K562 (cell line): ENCODE measurements around the gene CLIC3. TPM values are rescaled to one million over a fixed set of nuclear protein-coding genes. Genes with fewer than 3 reads are reported as not detected.

Experiments
- ADNP ChIP-seq: fragments of 200-800 bp; sonication (Bioruptor generic); IDR thresholded peaks from 2 replicates; pipeline ENCODE4 v1.6.1; 2016; ENCODE audit warnings: missing genetic modification characterization, missing compliant biosample characterization
- BRF1 ChIP-seq: IDR thresholded peaks from 3 replicates; pipeline ENCODE4 v1.6.1; 2011; ENCODE audit warnings: borderline replicate concordance, mild to moderate bottlenecking; ENCODE audit not compliant: insufficient read length; ENCODE audit errors: extremely low read depth
- FOXK1 ChIP-seq: sonication (generic); formaldehyde crosslinking; IDR thresholded peaks from 2 replicates; pipeline ENCODE4 v1.8.0; 2022; ENCODE audit warnings: missing genetic modification reagents, mild to moderate bottlenecking, borderline replicate concordance
- RAD21 ChIP-seq, 2 experiments: fragments of 250-450 bp in 1 of 2; fragments of 450-650 bp in 1 of 2; sonication (Bioruptor Pico) in 1 of 2; formaldehyde crosslinking in 1 of 2; IDR thresholded peaks in 1 of 2; conservative IDR thresholded peaks in 1 of 2; 2 replicates each; pipeline versions ENCODE4 v1.4.0 to v1.8.0; 2020 to 2022; ENCODE audit warnings: mild to moderate bottlenecking in 2 of 2, moderate library complexity in 1 of 2
- REST ChIP-seq, 2 experiments: fragments of 450-650 bp; formaldehyde crosslinking in 1 of 2; IDR thresholded peaks; 2 replicates each; pipeline versions ENCODE4 v1.4.0 to v1.6.1; 2014 to 2020; ENCODE audit warnings: mild to moderate bottlenecking in 2 of 2, borderline replicate concordance in 1 of 2, low read depth in 1 of 2
- YY1 ChIP-seq, 3 experiments: IDR thresholded peaks; 2 replicates each; pipeline ENCODE4 v1.6.1; 2011; ENCODE audit warnings: low read length in 2 of 3, mild to moderate bottlenecking in 2 of 3, moderate library complexity in 2 of 3, borderline replicate concordance in 1 of 3, control low read depth in 1 of 3, low read depth in 1 of 3; ENCODE audit not compliant: insufficient read depth in 3 of 3, insufficient replicate concordance in 2 of 3, control insufficient read depth in 1 of 3, insufficient read length in 1 of 3; ENCODE audit errors: extremely low read depth in 1 of 3
- ZBTB7A ChIP-seq: IDR thresholded peaks from 2 replicates; pipeline ENCODE4 v1.6.1; 2011; ENCODE audit warnings: low read depth, mild to moderate bottlenecking, low read length, moderate library complexity, borderline replicate concordance; ENCODE audit not compliant: control insufficient read depth
- ZNF24 ChIP-seq: fragments of 450-650 bp; IDR thresholded peaks from 2 replicates; pipeline ENCODE4 v1.6.1; 2016
- polyA plus RNA-seq, 8 experiments: library from polyadenylated mRNA; depleted of rRNA in 4 of 8; stranded (reverse) in 5 of 8; unstranded in 3 of 8; fragments of >200 nt; fragmentation: Nextera tagmentation in 2 of 8; fragmentation: Illumina TruSeq in 1 of 8; extraction: Ambion mirVana in 2 of 8; extraction: Trizol in 1 of 8; gene quantifications; 2 replicates each; pipeline versions ENCODE4 v1.2.1 to v1.2.3, GENCODE V29; 2011 to 2014; ENCODE audit warnings: inconsistent platforms in 1 of 8, missing spikeins in 1 of 8
- total RNA-seq, 7 experiments: library from RNA; depleted of rRNA in 6 of 7; stranded (reverse); fragments of >200 nt in 6 of 7; fragmentation: Illumina TruSeq in 2 of 7; extraction: Trizol in 2 of 7; gene quantifications; 2 replicates each; pipeline versions ENCODE4 v1.2.1 to v1.2.3, GENCODE V29; 2011 to 2021; ENCODE audit warnings: low replicate concordance in 1 of 7
- TF ChIP-seq, protein P1 (sequence below): sonication (generic); formaldehyde crosslinking; IDR thresholded peaks from 2 replicates; pipeline ENCODE4 v1.8.0; 2022; ENCODE audit warnings: missing genetic modification reagents, mild to moderate bottlenecking, moderate library complexity, borderline replicate concordance
- TF ChIP-seq, protein P2 (sequence below): sonication (generic); formaldehyde crosslinking; IDR thresholded peaks from 2 replicates; pipeline ENCODE4 v1.8.1; 2023; ENCODE audit warnings: mild to moderate bottlenecking, missing genetic modification reagents
- TF ChIP-seq, protein P3 (sequence below), 2 experiments: IDR thresholded peaks; 2 replicates each; pipeline ENCODE4 v1.6.1; 2011; ENCODE audit warnings: borderline replicate concordance in 1 of 2, control low read depth in 1 of 2, low read depth in 1 of 2, low read length in 1 of 2, mild to moderate bottlenecking in 1 of 2, mixed read lengths in 1 of 2, moderate library complexity in 1 of 2; ENCODE audit not compliant: insufficient read depth in 1 of 2, insufficient read length in 1 of 2, poor library complexity in 1 of 2, severe bottlenecking in 1 of 2; ENCODE audit errors: extremely low read depth in 1 of 2

Gene CLIC3
- total and polyA plus RNA-seq, 9 of the 15 experiments (the other 6 are each of a cell fraction or from before 2014, with no cell fraction given): 0.27 to 0.29 TPM; not detected in 7

DNA sequence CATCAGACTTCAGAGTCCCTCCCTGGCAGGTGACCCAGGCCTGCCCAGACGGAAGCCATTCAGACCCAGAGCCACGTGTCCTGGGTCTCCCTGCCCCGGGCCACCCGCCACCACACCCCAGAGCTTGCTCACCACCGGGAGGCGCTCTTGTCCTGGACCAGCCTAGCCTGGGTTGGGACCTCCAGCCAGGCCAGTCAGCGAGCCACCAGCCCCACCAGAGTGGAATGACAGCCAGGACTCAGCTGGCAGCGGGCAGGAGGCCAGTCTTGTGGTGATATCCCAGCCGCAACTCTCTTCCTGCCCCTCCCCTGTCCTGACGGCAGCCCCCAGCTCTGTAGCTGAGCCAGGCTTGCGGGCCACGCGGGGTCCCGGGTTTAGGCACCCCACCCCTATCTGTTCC, 20.7 kb downstream of the CLIC3 start (continued):
- TF ChIP-seq YY1 (IDR thresholded peaks at IDR 0.05; ENCODE audit: borderline replicate concordance in 1 of 3, control insufficient read depth in 1 of 3, extremely low read depth in 1 of 3, insufficient read depth in 3 of 3, insufficient read length in 1 of 3, insufficient replicate concordance in 2 of 3, low read depth in 1 of 3, low read length in 2 of 3) (peak in 1 of 3 experiments; percentile 8), FOXK1 (CRISPR knock-in tag) (no peak), RAD21 (CRISPR knock-in tag; conservative IDR thresholded peaks at IDR 0.05 in 1 of 2, IDR thresholded peaks at IDR 0.05 in 1 of 2) (peak in 1 of 2 experiments; percentile 39; a peak in 2 of 4 replicates), ADNP (tag) (no peak), BRF1 (no peak), REST (IDR thresholded peaks at IDR 0.05; ENCODE audit: borderline replicate concordance) (peak; percentile 54; the same call in 1 of the 2 replicates), REST (CRISPR knock-in tag; IDR thresholded peaks at IDR 0.05; ENCODE audit: low read depth) (no peak), ZNF24 (no peak), ZBTB7A (peak; percentile 56; the same call in 1 of the 2 replicates)
- TF ChIP-seq, protein P1, sequence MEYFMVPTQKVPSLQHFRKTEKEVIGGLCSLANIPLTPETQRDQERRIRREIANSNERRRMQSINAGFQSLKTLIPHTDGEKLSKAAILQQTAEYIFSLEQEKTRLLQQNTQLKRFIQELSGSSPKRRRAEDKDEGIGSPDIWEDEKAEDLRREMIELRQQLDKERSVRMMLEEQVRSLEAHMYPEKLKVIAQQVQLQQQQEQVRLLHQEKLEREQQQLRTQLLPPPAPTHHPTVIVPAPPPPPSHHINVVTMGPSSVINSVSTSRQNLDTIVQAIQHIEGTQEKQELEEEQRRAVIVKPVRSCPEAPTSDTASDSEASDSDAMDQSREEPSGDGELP (CRISPR knock-in tag): peak; percentile 54; the same call in 1 of the 2 replicates
- TF ChIP-seq, protein P2, sequence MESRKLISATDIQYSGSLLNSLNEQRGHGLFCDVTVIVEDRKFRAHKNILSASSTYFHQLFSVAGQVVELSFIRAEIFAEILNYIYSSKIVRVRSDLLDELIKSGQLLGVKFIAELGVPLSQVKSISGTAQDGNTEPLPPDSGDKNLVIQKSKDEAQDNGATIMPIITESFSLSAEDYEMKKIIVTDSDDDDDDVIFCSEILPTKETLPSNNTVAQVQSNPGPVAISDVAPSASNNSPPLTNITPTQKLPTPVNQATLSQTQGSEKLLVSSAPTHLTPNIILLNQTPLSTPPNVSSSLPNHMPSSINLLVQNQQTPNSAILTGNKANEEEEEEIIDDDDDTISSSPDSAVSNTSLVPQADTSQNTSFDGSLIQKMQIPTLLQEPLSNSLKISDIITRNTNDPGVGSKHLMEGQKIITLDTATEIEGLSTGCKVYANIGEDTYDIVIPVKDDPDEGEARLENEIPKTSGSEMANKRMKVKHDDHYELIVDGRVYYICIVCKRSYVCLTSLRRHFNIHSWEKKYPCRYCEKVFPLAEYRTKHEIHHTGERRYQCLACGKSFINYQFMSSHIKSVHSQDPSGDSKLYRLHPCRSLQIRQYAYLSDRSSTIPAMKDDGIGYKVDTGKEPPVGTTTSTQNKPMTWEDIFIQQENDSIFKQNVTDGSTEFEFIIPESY (CRISPR knock-in tag): peak; percentile 100
- TF ChIP-seq, protein P3, sequence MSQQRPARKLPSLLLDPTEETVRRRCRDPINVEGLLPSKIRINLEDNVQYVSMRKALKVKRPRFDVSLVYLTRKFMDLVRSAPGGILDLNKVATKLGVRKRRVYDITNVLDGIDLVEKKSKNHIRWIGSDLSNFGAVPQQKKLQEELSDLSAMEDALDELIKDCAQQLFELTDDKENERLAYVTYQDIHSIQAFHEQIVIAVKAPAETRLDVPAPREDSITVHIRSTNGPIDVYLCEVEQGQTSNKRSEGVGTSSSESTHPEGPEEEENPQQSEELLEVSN (IDR thresholded peaks at IDR 0.05; ENCODE audit: borderline replicate concordance in 1 of 2, extremely low read depth in 1 of 2, insufficient read depth in 1 of 2, insufficient read length in 1 of 2, low read depth in 1 of 2, low read length in 1 of 2, poor library complexity in 1 of 2, severe bottlenecking in 1 of 2): peak in 1 of 2 experiments; percentile 40
